GM18508 (cell line): Measurements from ENCODE around the gene GMPPA.

ENCODE experiments used
- ATAC-seq: cut with Tn5 transposase; IDR thresholded peaks from one replicate; pipeline ENCODE4 v1.9.1; 2021; ENCODE audit warnings: moderate number of reproducible peaks; ENCODE audit not compliant: insufficient read depth, unreplicated experiment

GMPPA gene

DNA sequence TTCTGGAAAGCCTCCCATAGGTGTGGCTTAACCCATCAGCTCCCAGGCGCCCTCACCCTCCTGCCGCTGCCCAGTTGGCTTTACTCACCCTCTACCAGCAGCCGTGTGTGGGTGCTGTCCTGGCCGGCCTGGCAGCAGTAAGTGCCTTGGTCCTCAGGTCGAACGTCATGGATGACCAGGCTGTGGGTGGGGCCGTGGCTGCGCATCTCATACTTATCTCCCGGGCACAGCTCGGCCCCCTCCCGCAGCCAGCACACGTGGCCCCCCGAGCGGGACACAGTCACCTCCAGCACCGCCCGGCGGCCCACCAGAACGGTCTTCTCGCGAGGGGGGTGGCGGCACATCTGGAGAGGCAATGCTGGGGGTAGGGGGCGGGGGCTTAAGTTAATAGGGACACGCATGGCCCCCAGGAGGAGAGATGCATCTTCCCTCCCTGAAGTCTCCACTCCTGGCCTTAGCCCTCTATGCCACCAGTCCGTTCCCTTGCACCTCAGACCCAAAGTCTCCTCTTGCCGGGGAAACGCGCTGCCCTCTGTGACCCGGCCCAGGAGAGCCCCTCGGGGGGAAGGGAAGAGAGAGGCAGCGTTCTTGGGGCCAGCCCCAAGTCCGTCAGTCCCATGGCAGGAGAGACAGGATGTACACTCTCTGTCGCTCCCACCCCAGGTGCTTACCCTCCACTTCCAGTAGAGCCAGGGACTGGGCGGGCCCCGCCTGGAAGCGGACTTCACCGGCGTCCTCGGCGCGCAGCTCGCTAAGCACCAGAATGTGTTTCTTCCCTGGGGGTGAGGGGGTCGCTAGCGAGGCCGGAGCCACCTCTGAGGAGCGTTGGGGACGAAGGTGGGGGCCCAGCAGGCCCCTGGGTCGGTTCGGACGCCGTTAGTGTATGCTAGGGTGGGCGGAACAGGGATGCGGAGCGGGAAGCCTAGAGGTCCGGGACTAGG, 53.0 kb downstream of the GMPPA start:
- ATAC-seq: peak; percentile 14

DNA sequence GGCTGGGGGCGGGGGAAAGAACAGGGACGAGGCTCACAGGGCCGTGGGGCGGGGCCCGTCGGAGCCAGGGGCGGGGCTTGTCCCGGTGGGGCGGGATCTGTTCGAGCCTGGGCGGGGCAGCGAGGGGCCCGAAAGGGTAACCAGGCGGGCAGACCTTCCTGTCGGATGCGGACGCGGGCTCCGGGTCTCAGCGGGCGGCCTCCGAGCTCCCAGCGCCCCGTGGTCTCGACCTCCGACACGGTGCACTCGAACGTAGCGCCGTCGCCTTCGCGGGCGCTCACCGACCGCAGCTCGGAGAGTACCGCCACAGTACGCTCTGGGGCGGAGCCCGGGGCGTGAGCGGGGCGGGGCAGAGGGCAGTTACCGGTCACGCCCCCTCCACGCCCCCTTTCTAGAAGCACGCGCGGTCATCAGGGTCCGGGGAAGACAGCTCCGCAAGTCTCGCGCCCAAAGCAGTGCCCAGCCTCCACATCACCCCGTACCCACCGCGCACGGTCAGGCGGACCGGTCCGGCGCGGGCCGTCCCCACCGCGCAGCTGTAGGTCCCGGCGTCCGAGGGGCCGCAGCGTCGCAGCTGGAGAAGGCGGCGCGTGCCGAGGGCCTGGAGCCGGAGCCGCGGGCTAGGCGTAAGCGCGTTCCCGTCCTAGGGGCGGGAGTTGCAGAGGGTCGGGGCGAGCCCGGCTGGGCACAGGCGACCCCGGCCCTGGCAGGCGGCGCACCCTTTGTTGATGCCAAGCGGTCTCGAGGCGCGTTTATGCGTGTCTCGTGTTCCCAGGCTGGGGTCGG, 53.9 kb downstream of the GMPPA start:
- ATAC-seq: peak; percentile 66

DNA sequence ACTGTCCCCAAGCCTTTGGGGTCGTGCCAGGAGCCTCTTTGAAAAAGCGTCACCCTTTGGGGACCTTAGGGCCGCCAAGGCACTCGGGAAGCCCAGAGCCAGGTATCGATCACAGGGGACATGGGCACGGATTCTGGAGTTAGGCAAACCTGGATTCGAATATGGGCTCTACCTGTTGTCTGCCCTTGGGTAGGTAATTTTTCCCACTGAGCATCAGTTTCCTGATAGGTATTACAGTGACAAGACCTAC, 54.4 kb downstream of the GMPPA start:
- ATAC-seq: no peak

DNA sequence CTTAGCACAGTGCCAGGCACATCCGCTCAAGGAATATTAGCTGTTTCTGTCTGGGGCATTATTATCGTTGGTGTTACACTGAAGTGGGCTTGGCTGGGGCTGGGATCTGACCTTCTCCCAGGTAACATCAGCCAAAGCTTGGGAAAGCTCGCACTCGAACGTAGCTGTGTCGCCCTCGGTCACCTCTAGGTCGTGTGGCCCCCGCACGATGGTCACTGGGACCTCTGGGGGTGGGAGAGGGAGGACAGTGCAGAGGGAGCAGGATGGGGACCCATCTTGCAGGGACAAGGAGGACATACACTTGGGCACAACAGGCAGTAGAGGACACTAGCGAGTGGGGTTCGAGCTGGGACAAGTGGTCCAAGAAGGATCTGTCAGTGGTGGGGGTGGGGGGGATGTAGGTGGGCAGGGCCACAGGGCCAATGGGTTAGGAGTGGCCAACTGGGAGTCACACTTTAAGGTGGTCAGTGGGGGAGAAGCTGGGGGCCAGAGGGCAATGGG, 54.8 kb downstream of the GMPPA start:
- no peak for ATAC-seq

DNA sequence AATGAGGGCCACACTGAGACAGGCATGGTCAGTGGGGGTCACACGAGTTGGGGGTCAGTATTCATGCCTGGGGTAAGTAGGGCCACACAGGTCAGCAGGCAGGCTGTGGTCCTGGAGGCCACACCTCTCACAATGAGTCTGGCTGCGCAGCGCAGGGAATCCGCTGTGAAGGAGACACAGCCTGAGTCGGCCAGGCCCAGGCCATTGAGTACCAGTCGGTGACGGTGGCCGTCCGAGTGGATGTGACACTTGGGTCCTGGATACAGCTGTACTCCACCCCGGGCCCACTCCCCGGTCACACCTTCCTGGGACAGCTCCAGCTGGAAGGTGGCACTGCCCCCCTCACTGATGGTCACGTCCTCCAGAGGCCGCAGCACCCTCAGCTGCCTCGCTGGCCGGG, 55.7 kb downstream of the GMPPA start:
- ATAC-seq: no peak

DNA sequence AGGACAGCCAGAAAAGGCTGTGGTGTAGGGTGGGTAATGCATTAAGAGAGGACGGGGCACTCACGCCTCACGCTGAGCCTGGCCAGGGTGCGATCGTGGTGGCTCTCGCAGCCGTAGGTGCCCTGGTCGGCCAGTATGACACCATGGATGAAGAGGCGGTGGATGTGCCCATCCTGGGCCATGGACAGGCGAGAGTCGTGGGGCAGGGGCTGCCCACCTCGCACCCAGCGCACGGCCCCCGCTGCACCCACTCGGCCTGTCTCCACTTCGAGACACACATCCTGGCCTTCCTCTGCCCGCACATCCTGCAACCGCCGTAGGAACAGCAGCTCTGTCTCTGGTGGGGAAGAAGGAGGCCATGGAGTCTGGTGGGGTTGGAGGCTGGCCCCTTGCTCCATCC, 57.3 kb downstream of the GMPPA start:
- ATAC-seq: no peak

DNA sequence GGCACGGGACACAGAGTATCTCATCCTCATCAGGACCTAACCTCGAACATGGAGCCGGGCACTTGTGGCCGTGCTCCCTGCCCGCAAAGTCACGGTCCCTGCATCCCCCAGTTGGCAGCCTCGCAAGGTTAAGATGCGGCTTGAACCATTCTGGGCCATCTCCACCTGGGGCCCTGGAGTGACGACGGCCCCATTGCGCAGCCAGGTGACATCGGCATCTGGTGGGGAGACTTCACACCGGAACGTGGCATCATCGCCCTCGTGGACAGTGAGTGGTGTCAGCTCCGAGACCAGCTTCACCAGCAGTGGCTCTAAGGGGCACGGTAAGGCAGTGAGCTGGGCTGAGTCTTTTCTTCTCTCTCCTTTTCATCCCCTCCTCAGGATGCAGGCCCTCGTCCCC, 57.7 kb downstream of the GMPPA start:
- ATAC-seq: no peak
